H1 (cell line): Measurements from ENCODE around the gene ABCB10. TPM values are rescaled to one million over a fixed set of nuclear protein-coding genes. Genes with fewer than 3 reads are reported as not detected.

Source experiments
- CTCF ChIA-PET: fragments of 300-600 bp; sonication (Branson Sonifier 250); formaldehyde crosslinking; loops from one replicate; lab custom pipeline; 2021; ENCODE audit not compliant: partially characterized antibody; lab: Charles Lee
- POLR2A ChIA-PET: fragments of 300-600 bp; sonication (Branson Sonifier 250); formaldehyde crosslinking; loops from one replicate; lab custom pipeline; 2021; ENCODE audit warnings: inconsistent platforms; ENCODE audit not compliant: partially characterized antibody; lab: Charles Lee
- DNase-seq, 2 experiments: peaks; one replicate each; pipeline versions ENCODE4 v3.0.0 to v3.0.0-alpha.2; 2010 to 2022; ENCODE audit warnings: low spot score in 2 of 2, low read depth in 1 of 2, mixed read lengths in 1 of 2
- FAIRE-seq: peaks from 2 replicates; lab custom pipeline; 2011; peaks lifted over from hg19 to GRCh38; lab: Jason Lieb, UNC
- H2AFZ ChIP-seq: 2 replicates; pipeline ENCODE4 v1.8.1; 2012; ENCODE audit warnings: low read length, inconsistent platforms
- H2AK5ac ChIP-seq: 2 replicates; pipeline ENCODE4 v1.6.1; 2013; ENCODE audit warnings: low read depth, low read length
- H2BK120ac ChIP-seq: replicated peaks from 2 replicates; pipeline ENCODE3; 2013; ENCODE audit warnings: low read depth, low read length, inconsistent platforms
- H2BK12ac ChIP-seq: 2 replicates; pipeline ENCODE4 v1.6.1; 2013; ENCODE audit warnings: low read depth, low read length
- H2BK15ac ChIP-seq: 2 replicates; pipeline ENCODE4 v1.6.1; 2013; ENCODE audit warnings: low read length
- H2BK20ac ChIP-seq: 2 replicates; pipeline ENCODE4 v1.6.1; 2013; ENCODE audit warnings: low read length
- H2BK5ac ChIP-seq: 2 replicates; pipeline ENCODE4 v1.6.1; 2013; ENCODE audit warnings: low read depth, low read length
- H3K14ac ChIP-seq: 2 replicates; pipeline ENCODE4 v1.6.1; 2013; ENCODE audit warnings: inconsistent platforms; ENCODE audit not compliant: insufficient read length
- H3K18ac ChIP-seq: 2 replicates; pipeline ENCODE4 v1.6.1; 2013; ENCODE audit warnings: low read length; ENCODE audit errors: extremely low read depth
- H3K23ac ChIP-seq: 2 replicates; pipeline ENCODE4 v1.6.1; 2013; ENCODE audit warnings: inconsistent platforms; ENCODE audit not compliant: insufficient read length
- H3K23me2 ChIP-seq: 2 replicates; pipeline ENCODE4 v1.6.1; 2013; ENCODE audit warnings: low read depth, low read length
- H3K27ac ChIP-seq: 2 replicates; pipeline ENCODE4 v1.6.1; 2011; ENCODE audit warnings: low read depth, low read length, inconsistent platforms
- H3K27me3 ChIP-seq, 4 experiments: replicated peaks in 1 of 4; 1 replicate in 1 of 4; 2 replicates in 3 of 4; pipeline versions ENCODE4 v1.6.1 to v1.8.1; 2011 to 2013; ENCODE audit warnings: low read length in 3 of 4, mild to moderate bottlenecking in 3 of 4, inconsistent platforms in 2 of 4, mixed read lengths in 2 of 4, moderate library complexity in 1 of 4; ENCODE audit not compliant: control insufficient read depth in 3 of 4, insufficient read depth in 3 of 4; ENCODE audit errors: extremely low read depth in 1 of 4
- H3K36me3 ChIP-seq, 4 experiments: 2 replicates each; pipeline versions ENCODE4 v1.6.1 to v1.8.1; 2011 to 2013; ENCODE audit warnings: mild to moderate bottlenecking in 4 of 4, low read length in 3 of 4, moderate library complexity in 2 of 4, control low read depth in 1 of 4, inconsistent platforms in 1 of 4; ENCODE audit not compliant: insufficient read depth in 4 of 4, control insufficient read depth in 2 of 4
- H3K4ac ChIP-seq: replicated peaks from 2 replicates; pipeline ENCODE3; 2013; ENCODE audit warnings: low read length, low read depth, mixed read lengths, inconsistent platforms; ENCODE audit not compliant: insufficient read length
- H3K4me1 ChIP-seq, 4 experiments: replicated peaks in 1 of 4; 1 replicate in 1 of 4; 2 replicates in 3 of 4; pipeline versions ENCODE4 v1.6.1 to v1.8.1; 2011 to 2013; ENCODE audit warnings: low read length in 3 of 4, inconsistent platforms in 2 of 4, mixed read lengths in 1 of 4; ENCODE audit not compliant: insufficient read depth in 4 of 4, control insufficient read depth in 3 of 4
- H3K4me2 ChIP-seq, 2 experiments: 2 replicates each; pipeline versions ENCODE4 v1.6.1 to v1.8.1; 2011 to 2013; ENCODE audit warnings: low read depth in 2 of 2, low read length in 2 of 2, control low read depth in 1 of 2, inconsistent platforms in 1 of 2, mild to moderate bottlenecking in 1 of 2; ENCODE audit not compliant: insufficient read depth in 1 of 2
- H3K4me3 ChIP-seq, 4 experiments: fragments of 200-600, 300-600 bp in 1 of 4; sonication (generic), shearing (Covaris generic), sonication (Bioruptor Twin) in 1 of 4; 2 replicates each; pipeline versions ENCODE4 v1.5.1 to v1.8.1; 2011 to 2016; ENCODE audit warnings: low read length in 4 of 4, low read depth in 3 of 4, control low read depth in 2 of 4, inconsistent platforms in 2 of 4, mild to moderate bottlenecking in 2 of 4, mixed read lengths in 1 of 4, moderate library complexity in 1 of 4; ENCODE audit not compliant: insufficient read depth in 2 of 4; ENCODE audit errors: extremely low read depth in 1 of 4
- H3K56ac ChIP-seq: replicated peaks from 2 replicates; pipeline ENCODE3; 2013; ENCODE audit warnings: low read depth, mild to moderate bottlenecking, mixed read lengths, low read length, inconsistent platforms; ENCODE audit not compliant: insufficient read length
- H3K79me1 ChIP-seq: 2 replicates; pipeline ENCODE4 v1.6.1; 2013; ENCODE audit warnings: low read depth, low read length, control low read depth
- H3K79me2 ChIP-seq, 2 experiments: 2 replicates each; pipeline versions ENCODE4 v1.6.1 to v1.8.1; 2012 to 2013; ENCODE audit warnings: low read length in 2 of 2, mild to moderate bottlenecking in 2 of 2, inconsistent platforms in 1 of 2; ENCODE audit not compliant: insufficient read depth in 2 of 2, control insufficient read depth in 1 of 2
- H3K9ac ChIP-seq, 4 experiments: replicated peaks in 1 of 4; 1 replicate in 1 of 4; 2 replicates in 3 of 4; pipeline versions ENCODE4 v1.6.1 to v1.8.1; 2011 to 2013; ENCODE audit warnings: low read depth in 3 of 4, low read length in 3 of 4, control low read depth in 2 of 4, mild to moderate bottlenecking in 2 of 4, moderate library complexity in 2 of 4, inconsistent platforms in 1 of 4; ENCODE audit errors: extremely low read depth in 1 of 4
- H3K9me3 ChIP-seq, 2 experiments: 2 replicates each; pipeline versions ENCODE4 v1.6.1 to v1.8.1; 2012 to 2013; ENCODE audit warnings: mild to moderate bottlenecking in 2 of 2, moderate library complexity in 2 of 2, control low read depth in 1 of 2, inconsistent platforms in 1 of 2, low read depth in 1 of 2, low read length in 1 of 2, mixed read lengths in 1 of 2; ENCODE audit not compliant: insufficient read depth in 2 of 2
- H4K20me1 ChIP-seq, 2 experiments: replicated peaks in 1 of 2; 2 replicates each; pipeline versions ENCODE3 to v1.8.1; 2011 to 2013; ENCODE audit warnings: inconsistent platforms in 2 of 2, low read length in 2 of 2, mild to moderate bottlenecking in 1 of 2; ENCODE audit not compliant: insufficient read depth in 2 of 2, control insufficient read depth in 1 of 2
- H4K5ac ChIP-seq: 2 replicates; pipeline ENCODE4 v1.6.1; 2013; ENCODE audit warnings: low read length, low read depth, mixed read lengths, inconsistent platforms; ENCODE audit not compliant: insufficient read length
- H4K8ac ChIP-seq: 2 replicates; pipeline ENCODE4 v1.8.0; 2013; ENCODE audit warnings: mild to moderate bottlenecking, moderate library complexity, low read length, inconsistent platforms; ENCODE audit not compliant: insufficient read depth; ENCODE audit errors: extremely low read depth
- H4K91ac ChIP-seq: replicated peaks from 2 replicates; pipeline ENCODE3; 2013; ENCODE audit warnings: low read length, mixed read lengths, inconsistent platforms; ENCODE audit not compliant: insufficient read length
- TAF7 ChIP-seq: optimal IDR thresholded peaks from 2 replicates; pipeline ENCODE3; 2011; ENCODE audit warnings: low read depth, mild to moderate bottlenecking, inconsistent platforms, low read length, moderate library complexity, borderline replicate concordance
- WGBS, 2 experiments: shearing (Covaris generic) in 1 of 2; methylation state at CpG; one replicate each; pipeline versions ENCODE4 v1.1.6 to v1.1.7; 2013 to 2015; ENCODE audit warnings: low lambda C conversion rate in 2 of 2, mixed read lengths in 2 of 2, inconsistent platforms in 1 of 2, low coverage in 1 of 2, missing lambda C conversion rate in 1 of 2; ENCODE audit not compliant: insufficient replicate concordance in 2 of 2, insufficient coverage in 1 of 2, insufficient read length in 1 of 2; ENCODE audit errors: extremely low coverage in 1 of 2, missing lambda C conversion rate in 1 of 2; 5-methylcytosine and 5-hydroxymethylcytosine counted together
- polyA plus RNA-seq, 7 experiments: library from polyadenylated mRNA; depleted of rRNA in 3 of 7; stranded (reverse) in 5 of 7; unstranded in 2 of 7; fragments of >200 nt in 5 of 7; fragments of 200-250 nt in 2 of 7; gene quantifications; 1 replicate in 5 of 7; 2 replicates in 1 of 7; 4 replicates in 1 of 7; pipeline versions ENCODE4 v1.2.1 to v1.2.3, GENCODE V29; 2011 to 2013; ENCODE audit warnings: missing spikeins in 2 of 7, mixed read lengths in 2 of 7
- total RNA-seq: library from RNA; stranded (reverse); fragmentation: NEBNext Ultra II Directional; extraction: Animal tissue kit (Norgen Biotek cat#: 25700); gene quantifications from 2 replicates; pipeline ENCODE4 v1.2.1, GENCODE V29; 2021

The ABCB10 gene
- total and polyA plus RNA-seq, 2 of the 8 experiments (the other 6 are each of a cell fraction or from before 2014, with no cell fraction given): 3.6 to 11.9 TPM

DNA sequence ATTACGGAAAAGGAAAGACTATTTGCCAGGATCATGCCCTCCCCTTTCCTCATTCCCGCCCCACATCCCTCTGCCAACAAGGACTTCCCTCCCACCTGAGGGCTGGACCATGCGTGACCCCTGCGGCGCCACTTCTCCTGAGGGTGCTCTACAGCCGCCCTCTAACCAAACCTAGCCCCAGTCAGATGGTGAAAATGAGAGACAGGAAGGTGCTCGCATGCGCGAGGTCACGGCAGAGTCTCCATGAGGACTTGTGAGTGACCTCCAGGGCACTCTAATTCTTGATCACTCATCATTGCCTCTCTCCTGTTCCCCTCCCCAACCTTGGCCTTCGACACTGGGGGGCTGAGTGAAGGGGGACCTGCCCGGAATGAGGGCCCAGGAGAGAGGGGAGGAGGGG is 35.3 kb upstream of the ABCB10 start:
- no peak for FAIRE-seq
- Histone ChIP-seq H2BK12ac (no peak overlapping the region), H3K4me3 (no peak overlapping the region), H2BK15ac (no peak overlapping the region), H3K9me3 (no peaks in the 10 kb centered on the region), H3K36me3 (peaks cover 4 to 9% (median 6%) of the 10 kb centered on the region in 4 experiments; a peak in 6 of 8 replicates), H3K4me1 (no peaks in the 10 kb centered on the region), H4K5ac (no peak overlapping the region), H3K4ac (no peak overlapping the region), H3K4me2 (no peak overlapping the region), H3K79me1 (no peaks in the 10 kb centered on the region; the same call in 1 of the 2 replicates), H3K9ac (no peak overlapping the region), H2BK20ac (no peak overlapping the region), H3K14ac (no peak overlapping the region), H4K8ac (no peak overlapping the region), H3K27ac (no peak overlapping the region), H2AFZ (no peak overlapping the region), H4K20me1 (peaks cover 1 to 5% of the 10 kb centered on the region in 2 experiments), H3K23ac (no peak overlapping the region), H2BK5ac (no peak overlapping the region), H3K56ac (no peak overlapping the region), H4K91ac (no peak overlapping the region), H3K79me2 (no peaks in the 10 kb centered on the region), H2BK120ac (no peak overlapping the region), H3K18ac (no peak overlapping the region), H3K27me3 (no peaks in the 10 kb centered on the region), H3K23me2 (no peaks in the 10 kb centered on the region), H2AK5ac (no peak overlapping the region)
- 90% methylated on average over 12 of the region's 12 CpGs; no CpG with 5 or more reads in 1 of the 2 experiments for WGBS, 2 experiments
- ChIA-PET POLR2A (no interaction called here), CTCF (no interaction called here)
- DNase-seq: no peak
- TF ChIP-seq TAF7: no peak
